HG03196 (cell line): ENCODE data around the gene PLA2G4F.

Experiments
- ATAC-seq: cut with Tn5 transposase; IDR thresholded peaks from one replicate; pipeline ENCODE4 v1.9.1; 2021; ENCODE audit not compliant: unreplicated experiment

Gene PLA2G4F

GRCh38 chr15:42163947-42164550, 7.6 kb upstream of the PLA2G4F start:
- no peak for ATAC-seq

- ATAC-seq, result no peak
These were observed 6.9 kb upstream of the PLA2G4F start for GRCh38 chr15:42163291-42163690.

GRCh38 chr15:42160136-42160535, 3.7 kb upstream of the PLA2G4F start:
- no peak for ATAC-seq

- no peak for ATAC-seq
These were observed 3.1 kb upstream of the PLA2G4F start for GRCh38 chr15:42159381-42160015.

GRCh38 chr15:42158941-42159340, 2.5 kb upstream of the PLA2G4F start:
- no peak for ATAC-seq

GRCh38 chr15:42157981-42158765, 1.7 kb upstream of the PLA2G4F start:
- ATAC-seq, result no peak

- no peak for ATAC-seq
These were observed 945 bp upstream of the PLA2G4F start for GRCh38 chr15:42157381-42157780.

GRCh38 chr15:42155546-42156242, 742 bp downstream of the PLA2G4F start:
- no peak for ATAC-seq

- no peak for ATAC-seq
These were observed 1.5 kb downstream of the PLA2G4F start for GRCh38 chr15:42154956-42155355.

- ATAC-seq, result no peak
These were observed 2.1 kb downstream of the PLA2G4F start for GRCh38 chr15:42154212-42154941.

GRCh38 chr15:42153874-42154211, 2.6 kb downstream of the PLA2G4F start:
- ATAC-seq, result no peak

- no peak for ATAC-seq
These were observed 3.3 kb downstream of the PLA2G4F start for GRCh38 chr15:42152921-42153698.

- no peak for ATAC-seq
These were observed 4.1 kb downstream of the PLA2G4F start for GRCh38 chr15:42152196-42152920.

GRCh38 chr15:42151736-42152135, 4.7 kb downstream of the PLA2G4F start:
- no peak for ATAC-seq

- ATAC-seq, result no peak
These were observed 5.3 kb downstream of the PLA2G4F start for GRCh38 chr15:42151141-42151561.

- ATAC-seq, result no peak
These were observed 6.0 kb downstream of the PLA2G4F start for GRCh38 chr15:42150219-42150970.

- no peak for ATAC-seq
These were observed 6.8 kb downstream of the PLA2G4F start for GRCh38 chr15:42149493-42150218.

- no peak for ATAC-seq
These were observed 7.5 kb downstream of the PLA2G4F start for GRCh38 chr15:42148808-42149492.
